PC-9 (cell line): ENCODE measurements around the gene CTIF. TPM values are rescaled to one million over a fixed set of nuclear protein-coding genes. Genes with fewer than 3 reads are reported as not detected.

Source experiments
- BruUV-seq: library from RNA; stranded (reverse); fragments of 400-500 nt; replicated peaks from 2 replicates; lab custom pipeline; 2021; lab: Mats Ljungman, UMichigan
- CTCF ChIA-PET: fragments of 300-600 bp; sonication (Branson Sonifier 250); formaldehyde crosslinking; loops from one replicate; lab custom pipeline; 2022; ENCODE audit warnings: antibody characterized with exemption; lab: Charles Lee
- POLR2A ChIA-PET: fragments of 300-600 bp; sonication (Branson Sonifier 250); formaldehyde crosslinking; loops from one replicate; lab custom pipeline; 2022; ENCODE audit warnings: antibody characterized with exemption; ENCODE audit not compliant: unreplicated experiment; lab: Charles Lee
- DNase-seq, 2 experiments: peaks; one replicate each; pipeline versions ENCODE4 v3.0.0 to v3.0.0-alpha.2; 2015 to 2022; ENCODE audit warnings: mixed read lengths in 1 of 2
- H2AFZ ChIP-seq: fragments of 200-600 bp; sonication (generic); 2 replicates; pipeline ENCODE4 v1.8.1; 2017; ENCODE audit warnings: antibody characterized with exemption
- H3F3A ChIP-seq: fragments of 200-600 bp; sonication (generic); 2 replicates; pipeline ENCODE4 v1.8.1; 2017; ENCODE audit warnings: antibody characterized with exemption, mild to moderate bottlenecking, low read depth; ENCODE audit not compliant: insufficient read depth
- H3K27ac ChIP-seq: fragments of 200-600 bp; sonication (generic); 2 replicates; pipeline ENCODE4 v1.6.1; 2016; ENCODE audit warnings: mixed run types
- H3K27me3 ChIP-seq: fragments of 200-600 bp; sonication (generic); 2 replicates; pipeline ENCODE4 v1.6.1; 2016; ENCODE audit warnings: low read depth, mixed run types; ENCODE audit not compliant: insufficient read depth
- H3K36me3 ChIP-seq: fragments of 200-600 bp; sonication (generic); 2 replicates; pipeline ENCODE4 v1.6.1; 2016; ENCODE audit warnings: low read depth, mixed run types
- H3K4me1 ChIP-seq: fragments of 200-600 bp; sonication (generic); replicated peaks from 2 replicates; pipeline ENCODE4 v1.6.1; 2016; ENCODE audit warnings: mixed run types; ENCODE audit not compliant: insufficient read depth
- H3K4me2 ChIP-seq: fragments of 200-600 bp; sonication (generic); 2 replicates; pipeline ENCODE4 v1.6.1; 2017; ENCODE audit warnings: mixed run types
- H3K4me3 ChIP-seq: fragments of 200-600 bp; sonication (generic); 2 replicates; pipeline ENCODE4 v1.6.1; 2016; ENCODE audit warnings: mixed run types
- H3K79me2 ChIP-seq: fragments of 200-600 bp; sonication (generic); 2 replicates; pipeline ENCODE4 v1.6.1; 2017; ENCODE audit warnings: low read depth, mixed run types
- H3K9me2 ChIP-seq: fragments of 200-600 bp; sonication (generic); 2 replicates; pipeline ENCODE4 v1.8.1; 2017; ENCODE audit warnings: mild to moderate bottlenecking; ENCODE audit not compliant: insufficient read depth
- H3K9me3 ChIP-seq: fragments of 200-600 bp; sonication (generic); 2 replicates; pipeline ENCODE4 v1.8.1; 2016; ENCODE audit warnings: low read depth; ENCODE audit not compliant: insufficient read depth
- H4K20me1 ChIP-seq: fragments of 200-600 bp; sonication (generic); 2 replicates; pipeline ENCODE4 v1.8.1; 2017; ENCODE audit not compliant: insufficient read depth
- EZH2 ChIP-seq: fragments of 200-600 bp; sonication (generic); IDR thresholded peaks from 2 replicates; pipeline ENCODE4 v1.8.0; 2017; ENCODE audit warnings: antibody characterized with exemption, low read depth
- intact Hi-C: fragments of 100-400 bp; cut with micrococcal nuclease; formaldehyde crosslinking; loops from one replicate; pipeline ENCODE4 v1.10.0; 2022; ENCODE audit not compliant: unreplicated experiment
- total RNA-seq: library from RNA; stranded (reverse); gene quantifications from 2 replicates; pipeline ENCODE4 v1.2.3, GENCODE V29; 2021
- TF ChIP-seq, protein P1 (sequence below): fragments of 200-600 bp; sonication (generic); conservative IDR thresholded peaks from 2 replicates; pipeline ENCODE4 v1.6.1; 2017; ENCODE audit warnings: mixed run types, antibody characterized with exemption, mild to moderate bottlenecking, moderate library complexity

The CTIF gene
- total RNA-seq, 1 experiment from 2014 or later, result 26.2 TPM

DNA sequence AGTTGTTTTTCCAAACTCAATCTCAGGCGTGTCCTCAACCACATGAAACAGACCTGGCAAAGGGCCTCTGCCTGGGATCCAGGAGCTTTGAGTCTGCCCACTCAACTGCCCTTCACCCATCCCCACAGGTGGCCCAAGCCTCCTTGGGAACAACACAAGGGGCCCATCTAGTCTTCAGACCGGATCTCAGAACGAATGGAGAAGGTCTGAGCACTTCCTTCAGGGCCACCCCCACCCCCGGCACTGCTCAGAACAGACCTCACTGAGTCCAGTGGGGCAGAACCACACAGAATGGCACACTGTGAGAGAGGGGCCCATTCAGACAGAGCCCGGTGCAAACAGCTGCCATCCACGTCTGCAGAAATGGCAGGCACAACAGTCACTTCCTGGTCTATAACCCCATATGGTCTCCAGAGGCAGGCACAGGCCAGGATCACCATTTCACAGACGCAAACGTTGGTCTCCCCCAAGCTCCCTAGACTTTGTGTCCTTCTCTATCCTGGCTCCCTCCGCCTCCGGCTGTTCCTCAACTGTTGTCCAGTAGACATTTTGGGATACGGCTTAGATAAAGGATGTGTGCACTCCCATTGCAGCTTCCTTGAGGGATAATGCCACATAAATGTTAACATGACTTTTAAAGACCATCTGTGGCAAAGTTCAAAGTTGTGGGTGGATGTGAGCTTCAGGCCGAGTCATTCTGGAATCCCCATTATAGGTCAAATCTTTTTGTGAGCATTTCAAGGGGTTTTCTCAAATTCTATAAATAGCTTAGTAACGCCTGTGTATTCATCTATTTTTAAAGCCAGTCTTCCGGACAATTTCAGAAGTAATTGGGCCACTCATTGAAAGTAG is 262.3 kb downstream of the CTIF start:
- no peak overlapping the region for H3K27ac ChIP-seq
- H3K9me3 ChIP-seq, result no peaks in the 10 kb centered on the region
- BruUV-seq, result no TSS peak
- H2AFZ ChIP-seq, result no peak overlapping the region
- intact Hi-C loops, result no loop called here
- no peaks in the 10 kb centered on the region for H3K79me2 ChIP-seq
- H4K20me1 ChIP-seq, result no peaks in the 10 kb centered on the region
- CTCF ChIA-PET, result no interaction called here
- H3K4me1 ChIP-seq, result no peaks in the 10 kb centered on the region
- no peaks in the 10 kb centered on the region for H3K27me3 ChIP-seq
- no peaks in the 10 kb centered on the region for H3K36me3 ChIP-seq
- no peak overlapping the region for H3K4me3 ChIP-seq
- POLR2A ChIA-PET, result no interaction called here
- H3K9me2 ChIP-seq, result no peaks in the 10 kb centered on the region
- no peak for DNase-seq
- no peak overlapping the region for H3K4me2 ChIP-seq
- TF ChIP-seq EZH2, result no peak
- TF ChIP-seq, protein P1, sequence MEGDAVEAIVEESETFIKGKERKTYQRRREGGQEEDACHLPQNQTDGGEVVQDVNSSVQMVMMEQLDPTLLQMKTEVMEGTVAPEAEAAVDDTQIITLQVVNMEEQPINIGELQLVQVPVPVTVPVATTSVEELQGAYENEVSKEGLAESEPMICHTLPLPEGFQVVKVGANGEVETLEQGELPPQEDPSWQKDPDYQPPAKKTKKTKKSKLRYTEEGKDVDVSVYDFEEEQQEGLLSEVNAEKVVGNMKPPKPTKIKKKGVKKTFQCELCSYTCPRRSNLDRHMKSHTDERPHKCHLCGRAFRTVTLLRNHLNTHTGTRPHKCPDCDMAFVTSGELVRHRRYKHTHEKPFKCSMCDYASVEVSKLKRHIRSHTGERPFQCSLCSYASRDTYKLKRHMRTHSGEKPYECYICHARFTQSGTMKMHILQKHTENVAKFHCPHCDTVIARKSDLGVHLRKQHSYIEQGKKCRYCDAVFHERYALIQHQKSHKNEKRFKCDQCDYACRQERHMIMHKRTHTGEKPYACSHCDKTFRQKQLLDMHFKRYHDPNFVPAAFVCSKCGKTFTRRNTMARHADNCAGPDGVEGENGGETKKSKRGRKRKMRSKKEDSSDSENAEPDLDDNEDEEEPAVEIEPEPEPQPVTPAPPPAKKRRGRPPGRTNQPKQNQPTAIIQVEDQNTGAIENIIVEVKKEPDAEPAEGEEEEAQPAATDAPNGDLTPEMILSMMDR, result no peak
- H3F3A ChIP-seq, result no peaks in the 10 kb centered on the region

DNA sequence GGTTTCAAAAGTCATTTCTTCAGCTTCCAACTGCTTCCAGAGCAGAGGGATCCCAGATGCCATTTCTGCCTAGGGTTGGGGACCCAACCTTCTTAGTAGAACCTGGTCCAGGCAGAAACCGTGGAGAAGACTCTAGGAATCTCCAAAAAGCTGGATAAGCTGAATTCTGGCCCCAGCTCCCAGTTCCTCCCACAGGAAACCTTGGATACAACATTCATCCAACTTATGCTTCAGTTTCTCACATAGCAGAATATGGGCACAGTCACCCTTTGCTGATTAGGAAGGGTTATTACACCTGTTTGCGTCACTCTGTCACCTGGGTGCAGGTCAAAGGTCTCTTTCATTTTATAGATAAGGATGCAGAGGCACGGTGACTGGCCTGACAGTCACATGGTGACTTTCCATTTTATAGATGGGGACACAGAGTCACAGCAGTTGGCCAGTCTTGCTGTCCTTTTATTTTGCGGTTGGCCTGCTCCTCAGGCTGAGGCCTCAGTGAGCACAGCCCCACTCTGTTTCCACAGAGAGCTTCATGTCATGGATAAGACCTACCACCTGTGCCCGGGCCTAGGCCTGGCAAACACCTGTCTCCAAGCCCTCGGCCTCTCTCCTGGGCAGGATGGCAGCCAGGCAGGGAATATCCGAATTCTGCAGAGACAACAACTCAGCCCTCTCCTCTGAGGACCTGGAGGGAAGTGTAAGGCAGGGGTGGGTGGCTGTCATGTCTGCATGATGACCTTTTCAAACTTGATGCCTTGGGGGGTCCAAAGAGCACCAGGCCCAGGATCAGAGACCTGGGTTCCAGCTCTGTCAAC is 263.1 kb downstream of the CTIF start:
- Histone ChIP-seq H3K4me1 (no peaks in the 10 kb centered on the region), H3K4me3 (no peak overlapping the region), H3K36me3 (no peaks in the 10 kb centered on the region), H3K9me3 (no peaks in the 10 kb centered on the region), H3F3A (0 out of 2 replicates have a peak, but pooled peaks cover 3% of the 10 kb centered on the region), H4K20me1 (no peaks in the 10 kb centered on the region), H3K27ac (no peak overlapping the region), H3K9me2 (no peaks in the 10 kb centered on the region), H3K4me2 (no peak overlapping the region), H3K79me2 (no peaks in the 10 kb centered on the region), H2AFZ (no peak overlapping the region), H3K27me3 (no peaks in the 10 kb centered on the region)
- ChIA-PET POLR2A (no interaction called here), CTCF (no interaction called here)
- no peak for DNase-seq
- no TSS peak for BruUV-seq
- no peak for TF ChIP-seq EZH2
- TF ChIP-seq, protein P1, result no peak
- intact Hi-C loops, result no loop called here

DNA sequence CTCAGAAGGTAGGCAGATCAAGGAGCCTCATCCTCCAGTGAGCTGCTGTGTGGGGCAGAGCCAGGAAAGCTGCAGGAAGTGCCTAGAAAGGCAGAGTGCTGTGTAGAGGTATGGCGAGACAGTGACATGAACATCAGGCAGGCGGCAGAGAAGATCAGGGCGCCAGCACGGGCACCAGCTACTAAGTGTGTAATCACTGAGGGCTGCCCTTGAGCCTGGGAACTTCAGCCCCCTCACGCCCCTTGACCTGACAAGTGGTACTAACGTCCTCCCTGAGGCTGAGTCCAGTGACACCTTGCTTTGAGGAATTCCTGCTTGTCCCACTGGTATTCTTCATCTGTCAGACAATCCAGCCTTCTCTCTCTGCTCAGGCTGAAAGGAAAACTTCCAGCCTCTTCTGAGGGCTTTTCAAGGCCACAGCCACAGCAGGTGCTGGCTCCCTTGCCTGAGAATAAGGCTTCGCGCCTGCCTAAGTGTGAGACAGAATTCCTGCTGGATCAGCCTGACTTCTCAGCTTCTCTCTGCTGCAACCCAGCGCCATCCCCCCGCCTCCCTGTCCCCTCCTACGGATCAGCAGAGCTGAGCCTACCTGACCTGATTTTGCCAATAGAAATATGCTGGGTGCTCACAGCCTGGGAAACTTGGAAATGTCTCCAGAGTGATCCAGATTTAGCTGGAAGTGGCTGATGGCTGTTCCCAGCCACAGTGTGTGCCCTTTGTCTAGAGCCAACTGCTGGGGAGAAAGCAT is 263.9 kb downstream of the CTIF start:
- no peaks in the 10 kb centered on the region for H3K36me3 ChIP-seq
- intact Hi-C loops, result no loop called here
- no TSS peak for BruUV-seq

More for the DNA sequence above, 263.9 kb downstream of the CTIF start:
- Histone ChIP-seq H3K4me2 (no peak overlapping the region), H3K27ac (no peak overlapping the region), H3K79me2 (no peaks in the 10 kb centered on the region), H3K4me3 (no peak overlapping the region), H3K9me2 (no peaks in the 10 kb centered on the region), H3F3A (0 out of 2 replicates have a peak, but pooled peaks cover 3% of the 10 kb centered on the region), H2AFZ (no peak overlapping the region), H3K9me3 (no peaks in the 10 kb centered on the region), H4K20me1 (no peaks in the 10 kb centered on the region), H3K4me1 (no peaks in the 10 kb centered on the region), H3K27me3 (no peaks in the 10 kb centered on the region)
- DNase-seq, result no peak
- ChIA-PET CTCF (no interaction called here), POLR2A (no interaction called here)
- TF ChIP-seq EZH2, result no peak
- TF ChIP-seq, protein P1, result no peak
